Tibial artery (tissue), 4 donors: ENCODE results near the gene OR5K2.

Experiments
- DNase-seq, 2 donors: peaks; one replicate each; pipeline ENCODE4 v3.0.0-alpha.2; 2019
- H3K27ac ChIP-seq, 2 donors: fragments of 200-600 bp; sonication (generic) in 1 of 2; 1 replicate in 1 of 2; 2 replicates in 1 of 2; pipeline ENCODE4 v1.5.1; 2018 to 2019; ENCODE audit warnings: mild to moderate bottlenecking in 1 of 2
- H3K27me3 ChIP-seq, 2 donors: fragments of 200-600 bp; sonication (generic) in 1 of 2; one replicate each; pipeline versions ENCODE4 v1.5.1 to v1.6.0; 2016 to 2019
- H3K36me3 ChIP-seq, 3 donors: fragments of 200-600 bp; sonication (generic) in 2 of 3; one replicate each; pipeline ENCODE4 v1.5.1; 2016 to 2019; ENCODE audit warnings: mild to moderate bottlenecking in 2 of 3
- H3K4me1 ChIP-seq, 4 donors: fragments of 200-600 bp; sonication (generic) in 2 of 4; 1 replicate in 3 of 4; 2 replicates in 1 of 4; pipeline ENCODE4 v1.5.1; 2016 to 2019
- H3K4me3 ChIP-seq, 2 donors: fragments of 200-600 bp; sonication (generic) in 1 of 2; 1 replicate in 1 of 2; 2 replicates in 1 of 2; pipeline ENCODE4 v1.5.1; 2018 to 2019; ENCODE audit warnings: mild to moderate bottlenecking in 2 of 2
- H3K9me3 ChIP-seq, 3 donors: fragments of 200-600 bp; sonication (generic) in 1 of 3; one replicate each; pipeline ENCODE4 v1.5.1; 2016 to 2019
- intact Hi-C: fragments of 100-400 bp; cut with DNase I; formaldehyde crosslinking; loops from one replicate; pipeline ENCODE4 v1.15.0; 2023; ENCODE audit warnings: low total_unique reads
- TF ChIP-seq, protein P1 (sequence below), 2 experiments: fragments of 200-600 bp in 1 of 2; fragments of 450-650 bp in 1 of 2; IDR thresholded peaks; one replicate each; pipeline ENCODE4 v1.5.1; 2017 to 2019; ENCODE audit warnings: antibody characterized with exemption in 2 of 2, mild to moderate bottlenecking in 1 of 2, moderate library complexity in 1 of 2

The OR5K2 gene

DNA sequence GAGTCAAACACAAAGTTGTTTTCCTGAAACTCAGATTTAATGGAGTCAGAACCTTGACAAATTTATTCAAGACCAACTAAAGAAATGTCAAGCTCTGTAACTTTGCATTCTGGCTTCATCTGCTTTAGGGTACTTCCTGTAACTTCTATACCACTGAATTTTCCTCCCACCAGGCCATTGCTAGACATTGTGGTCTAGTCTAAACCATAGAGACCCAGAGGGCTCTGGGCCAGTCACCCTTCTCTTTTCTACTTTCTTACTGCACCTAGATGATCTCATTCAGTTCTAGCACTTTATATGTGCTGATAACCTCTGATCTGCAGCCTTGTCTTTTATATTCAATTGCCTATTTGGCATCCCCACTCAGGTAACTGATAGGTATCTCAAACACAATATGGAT lies 37.3 kb upstream of the OR5K2 start:
- intact Hi-C loops: no loop called here
- TF ChIP-seq, protein P1, sequence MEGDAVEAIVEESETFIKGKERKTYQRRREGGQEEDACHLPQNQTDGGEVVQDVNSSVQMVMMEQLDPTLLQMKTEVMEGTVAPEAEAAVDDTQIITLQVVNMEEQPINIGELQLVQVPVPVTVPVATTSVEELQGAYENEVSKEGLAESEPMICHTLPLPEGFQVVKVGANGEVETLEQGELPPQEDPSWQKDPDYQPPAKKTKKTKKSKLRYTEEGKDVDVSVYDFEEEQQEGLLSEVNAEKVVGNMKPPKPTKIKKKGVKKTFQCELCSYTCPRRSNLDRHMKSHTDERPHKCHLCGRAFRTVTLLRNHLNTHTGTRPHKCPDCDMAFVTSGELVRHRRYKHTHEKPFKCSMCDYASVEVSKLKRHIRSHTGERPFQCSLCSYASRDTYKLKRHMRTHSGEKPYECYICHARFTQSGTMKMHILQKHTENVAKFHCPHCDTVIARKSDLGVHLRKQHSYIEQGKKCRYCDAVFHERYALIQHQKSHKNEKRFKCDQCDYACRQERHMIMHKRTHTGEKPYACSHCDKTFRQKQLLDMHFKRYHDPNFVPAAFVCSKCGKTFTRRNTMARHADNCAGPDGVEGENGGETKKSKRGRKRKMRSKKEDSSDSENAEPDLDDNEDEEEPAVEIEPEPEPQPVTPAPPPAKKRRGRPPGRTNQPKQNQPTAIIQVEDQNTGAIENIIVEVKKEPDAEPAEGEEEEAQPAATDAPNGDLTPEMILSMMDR (IDR thresholded peaks at IDR 0.05): no peak
- H3K36me3 ChIP-seq: no peaks in the 10 kb centered on the region

DNA sequence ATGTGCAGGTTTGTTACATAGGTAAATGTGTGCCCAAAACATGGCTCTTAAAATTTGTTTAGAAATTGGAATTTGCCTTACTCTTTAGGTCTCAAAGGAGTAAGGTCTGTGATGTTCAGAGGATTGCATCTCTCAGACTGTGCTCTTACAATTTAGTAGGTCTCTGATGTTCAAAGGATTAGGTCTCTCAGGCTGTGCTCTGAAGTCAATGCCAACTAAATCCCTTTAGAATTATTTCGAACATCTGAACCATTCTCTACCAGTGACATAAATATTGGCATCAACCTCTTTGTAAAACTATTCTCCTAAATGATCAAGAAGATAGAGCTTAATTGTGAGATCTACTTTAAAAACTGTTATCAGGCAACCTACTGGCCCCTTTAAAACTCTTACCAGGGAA lies 34.6 kb upstream of the OR5K2 start, which contains the start of gene OR5K1:
Gene OR5K1, plus strand, starts transcription at position 301 of the 400 bp plus-strand sequence. CDS start 6,376 bp downstream, outside the sequence.
- peaks cover 0 to 24% (median 6%) of the 10 kb centered on the region in 3 donors for H3K9me3 ChIP-seq
- no peak for DNase-seq
- no peaks in the 10 kb centered on the region for H3K27me3 ChIP-seq
- no peak within 1 kb of the TSS for H3K4me3 ChIP-seq
- H3K27ac ChIP-seq: no peak within 1 kb of the TSS
- no peaks in the 10 kb centered on the region for H3K4me1 ChIP-seq
- intact Hi-C loops: no loop called here
- no peaks in the 10 kb centered on the region for H3K36me3 ChIP-seq
- TF ChIP-seq, protein P1 (IDR thresholded peaks at IDR 0.05): no peak

More for the DNA sequence above, 37.3 kb upstream of the OR5K2 start:
- DNase-seq: no peak
- H3K4me3 ChIP-seq: no peak overlapping the region
- H3K27me3 ChIP-seq: no peaks in the 10 kb centered on the region
- H3K4me1 ChIP-seq: no peaks in the 10 kb centered on the region
- peaks cover 0 to 24% (median 9%) of the 10 kb centered on the region in 3 donors for H3K9me3 ChIP-seq
- H3K27ac ChIP-seq: no peak overlapping the region

DNA sequence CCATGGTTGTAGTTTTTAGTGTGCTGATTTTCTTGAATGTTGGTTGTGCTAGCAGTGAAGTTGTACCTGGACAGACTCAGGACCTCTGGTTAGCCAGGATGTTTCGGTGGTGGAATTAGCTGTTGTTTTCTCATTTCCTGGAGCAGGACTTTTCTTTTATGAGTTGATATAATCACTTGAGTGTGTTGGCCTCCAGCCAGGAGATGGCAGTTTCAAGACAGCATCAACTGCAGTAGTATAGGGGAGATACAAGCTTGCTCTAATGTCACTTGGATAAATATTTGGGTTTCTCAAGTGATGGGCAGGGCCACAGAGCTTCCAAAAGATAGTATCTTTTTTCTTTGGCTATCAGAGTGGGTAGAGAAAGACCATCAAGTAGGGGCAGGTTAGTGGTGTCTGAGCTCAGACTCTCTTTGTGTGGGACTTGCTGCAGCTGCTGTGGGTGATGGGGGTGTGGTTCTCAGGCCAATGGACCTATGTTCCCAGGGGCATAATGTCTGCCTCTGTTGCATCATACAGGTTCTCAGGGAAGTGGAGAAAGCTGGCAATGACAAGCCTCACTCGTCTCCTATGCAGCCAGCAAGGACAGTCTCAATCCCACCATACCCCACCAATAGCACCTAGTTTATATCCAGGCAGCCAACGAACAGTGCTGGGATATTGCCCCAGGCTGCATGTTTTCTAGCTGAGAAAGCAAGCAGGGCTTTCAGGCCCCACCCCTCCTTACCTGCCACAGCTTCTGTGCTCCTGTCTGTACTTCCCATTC lies 14.6 kb upstream of the OR5K2 start:
- H3K27ac ChIP-seq: no peak overlapping the region
- TF ChIP-seq, protein P1 (IDR thresholded peaks at IDR 0.05): no peak
- H3K4me1 ChIP-seq: no peaks in the 10 kb centered on the region
- peaks cover 4 to 77% (median 32%) of the 10 kb centered on the region in 3 donors for H3K9me3 ChIP-seq
- H3K36me3 ChIP-seq: peaks cover 0 to 9% (median 0%) of the 10 kb centered on the region in 3 donors
- H3K4me3 ChIP-seq: no peak overlapping the region
- intact Hi-C loops: no loop called here
- no peak for DNase-seq
- no peaks in the 10 kb centered on the region for H3K27me3 ChIP-seq

DNA sequence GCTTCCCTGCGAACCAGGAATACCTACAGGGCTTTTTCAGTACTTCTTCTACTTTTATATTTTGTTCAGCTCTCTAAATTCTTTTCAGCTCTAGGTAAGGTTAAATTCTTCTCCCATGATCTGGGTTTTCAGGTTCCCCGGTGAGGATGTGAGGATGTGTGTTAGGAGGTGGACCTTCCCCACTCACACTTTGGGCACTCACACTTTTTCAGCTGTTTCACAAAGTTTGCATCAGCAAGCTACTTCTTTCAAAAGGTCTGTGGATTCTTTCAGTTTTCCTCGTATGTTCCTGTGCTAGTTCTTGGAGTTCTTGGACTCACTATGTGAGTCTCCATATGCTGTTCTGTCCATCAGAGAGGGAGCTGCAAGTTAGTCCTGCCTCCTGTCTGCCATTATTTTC lies 13.9 kb upstream of the OR5K2 start:
- Histone ChIP-seq H3K4me1 (no peaks in the 10 kb centered on the region), H3K9me3 (peaks cover 4 to 77% (median 26%) of the 10 kb centered on the region in 3 donors), H3K27ac (no peak overlapping the region), H3K4me3 (no peak overlapping the region), H3K36me3 (peaks cover 0 to 9% (median 0%) of the 10 kb centered on the region in 3 donors), H3K27me3 (no peaks in the 10 kb centered on the region)
- intact Hi-C loops: no loop called here
- DNase-seq: no peak
- TF ChIP-seq, protein P1 (IDR thresholded peaks at IDR 0.05): no peak

DNA sequence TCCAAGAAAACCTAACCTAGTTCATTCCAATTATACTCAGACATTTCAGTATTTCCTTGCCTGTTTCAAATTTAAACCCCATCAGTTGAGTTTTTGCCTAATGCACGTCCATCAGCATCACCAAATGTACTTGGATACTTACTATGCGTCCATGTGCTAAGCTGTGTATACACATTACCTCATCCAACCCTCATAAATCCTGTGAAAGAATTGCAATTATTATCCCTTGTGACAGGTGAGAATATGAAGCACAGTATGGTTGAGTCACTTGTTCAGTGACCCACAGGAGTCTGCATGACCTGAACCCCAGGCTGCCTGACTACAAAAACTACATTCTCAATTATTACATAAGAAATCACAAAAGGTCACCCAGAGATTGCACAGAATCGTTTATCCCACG lies 2.5 kb downstream of the OR5K2 start:
- Histone ChIP-seq H3K36me3 (peaks cover 0 to 6% (median 0%) of the 10 kb centered on the region in 3 donors), H3K4me3 (no peak overlapping the region), H3K27ac (no peak overlapping the region), H3K27me3 (no peaks in the 10 kb centered on the region), H3K4me1 (peaks cover 0 to 4% (median 0%) of the 10 kb centered on the region in 4 donors), H3K9me3 (no peaks in the 10 kb centered on the region)
- no peak for DNase-seq
- TF ChIP-seq, protein P1 (IDR thresholded peaks at IDR 0.05): no peak
- intact Hi-C loops: no loop called here
